HG03469 (cell line): ENCODE data around the gene VPS37D.
A peak's percentile ranks its signal among the peaks of the same experiment; 100 is the strongest.

Source experiments
- ATAC-seq: cut with Tn5 transposase; IDR thresholded peaks from one replicate; pipeline ENCODE4 v1.9.1; 2021; ENCODE audit warnings: mild to moderate bottlenecking, moderate library complexity, moderate number of reproducible peaks; ENCODE audit not compliant: unreplicated experiment

Gene VPS37D

GRCh38 chr7:73678862-73679261 lies 11.2 kb downstream of the VPS37D start:
- ATAC-seq, result no peak

- no peak for ATAC-seq
Measured at GRCh38 chr7:73679709-73680108, 12.1 kb downstream of the VPS37D start.

- no peak for ATAC-seq
Measured at GRCh38 chr7:73680501-73680900, 12.9 kb downstream of the VPS37D start.

- no peak for ATAC-seq
Measured at GRCh38 chr7:73681031-73681430, 13.4 kb downstream of the VPS37D start.

- no peak for ATAC-seq
Measured at GRCh38 chr7:73682745-73683055, 15.1 kb downstream of the VPS37D start.

- ATAC-seq, result peak; percentile 74
Measured at GRCh38 chr7:73683056-73683787, 15.6 kb downstream of the VPS37D start, which contains the start of the genes BUD23 and DNAJC30. Gene BUD23, plus strand, starts transcription at chr7:73683597. Its CDS starts 29 bp downstream, at chr7:73683626. Gene DNAJC30, minus strand, starts transcription at chr7:73683453. Its CDS starts 30 bp downstream, at chr7:73683423.

GRCh38 chr7:73683788-73684693 lies 16.4 kb downstream of the VPS37D start:
- no peak for ATAC-seq

- no peak for ATAC-seq
Measured at GRCh38 chr7:73685311-73685710, 17.7 kb downstream of the VPS37D start.

GRCh38 chr7:73688288-73688687 lies 20.7 kb downstream of the VPS37D start:
- ATAC-seq, result no peak

GRCh38 chr7:73690646-73691045 lies 23.0 kb downstream of the VPS37D start:
- ATAC-seq, result no peak

GRCh38 chr7:73696372-73696771 lies 28.7 kb downstream of the VPS37D start:
- no peak for ATAC-seq

GRCh38 chr7:73698410-73698809 lies 30.8 kb downstream of the VPS37D start:
- no peak for ATAC-seq

- no peak for ATAC-seq
Measured at GRCh38 chr7:73699370-73700068, 31.9 kb downstream of the VPS37D start.

- no peak for ATAC-seq
Measured at GRCh38 chr7:73700069-73700423, 32.4 kb downstream of the VPS37D start.

GRCh38 chr7:73700581-73701134 lies 33.0 kb downstream of the VPS37D start:
- no peak for ATAC-seq

GRCh38 chr7:73701357-73701995 lies 33.8 kb downstream of the VPS37D start:
- ATAC-seq, result no peak

GRCh38 chr7:73702226-73702625 lies 34.6 kb downstream of the VPS37D start:
- no peak for ATAC-seq

- ATAC-seq, result no peak
Measured at GRCh38 chr7:73702665-73703064, 35.0 kb downstream of the VPS37D start.

- ATAC-seq, result no peak
Measured at GRCh38 chr7:73703225-73703624, 35.6 kb downstream of the VPS37D start.

GRCh38 chr7:73703757-73704639 lies 36.4 kb downstream of the VPS37D start:
- no peak for ATAC-seq
